Measurements from ENCODE around the gene CCIN. TPM values are rescaled to one million over a fixed set of nuclear protein-coding genes. Genes with fewer than 3 reads are reported as not detected.
"Not testable (repeated sequence)": the region's sequence is repeated elsewhere in the genome, so short reads cannot be mapped to it uniquely, and the experiment has no call there.

CCIN gene
- total RNA-seq, 1 experiment from 2014 or later: 0.20 TPM

- 0 out of 2 replicates have a peak, but pooled peaks have one; percentile 23 for TF ChIP-seq CBX3 (IDR thresholded peaks at IDR 0.05; ENCODE audit: low read depth)
- H3K4me2 ChIP-seq (ENCODE audit: low read length); CTCF ChIA-PET; H3K9me2 ChIP-seq (ENCODE audit: insufficient read depth); H3K9me3 ChIP-seq (ENCODE audit: control insufficient read depth in 1 of 2, insufficient read depth in 1 of 2, low read depth in 1 of 2, low read length in 2 of 2); POLR2A ChIA-PET; RAD21 ChIA-PET (ENCODE audit: low non-redundant PET in 1 of 2, low total read pairs in 2 of 2, uncharacterized antibody in 2 of 2, unreplicated experiment in 2 of 2); H3K4me1 ChIP-seq (ENCODE audit: control insufficient read depth in 1 of 2, insufficient read depth in 2 of 2, low read length in 2 of 2); intact Hi-C loops (cut with micrococcal nuclease); H3K36me3 ChIP-seq (ENCODE audit: control insufficient read depth in 1 of 2, insufficient read depth in 2 of 2, low read length in 2 of 2); H3K9ac ChIP-seq (ENCODE audit: low read length); H3K4me3 ChIP-seq (replicated peaks in 1 of 2; ENCODE audit: low read depth in 1 of 2, low read length in 2 of 2); H3K79me2 ChIP-seq (ENCODE audit: insufficient read depth, low read length); H3K27me3 ChIP-seq (ENCODE audit: insufficient read depth, low read length); H4K20me1 ChIP-seq (ENCODE audit: insufficient read depth); BruUV-seq (replicated peaks); H3K27ac ChIP-seq (ENCODE audit: low read depth, low read length); DNase-seq (ENCODE audit: low read depth, low spot score); ATAC-seq; H2AFZ ChIP-seq (ENCODE audit: low read depth, low read length, poor library complexity, severe bottlenecking): not testable (repeated sequence)
Observed at GRCh38 chr9:36180243-36180642, 11.1 kb downstream of the CCIN start.

GRCh38 chr9:36187414-36187813, 18.2 kb downstream of the CCIN start:
- Histone ChIP-seq H3K27ac (ENCODE audit: low read depth, low read length) (no peak overlapping the region), H3K9ac (ENCODE audit: low read length) (no peak overlapping the region), H3K4me1 (ENCODE audit: control insufficient read depth in 1 of 2, insufficient read depth in 2 of 2, low read length in 2 of 2) (peaks cover 12 to 15% of the 10 kb centered on the region in 2 experiments), H3K4me2 (ENCODE audit: low read length) (no peak overlapping the region), H3K36me3 (ENCODE audit: control insufficient read depth in 1 of 2, insufficient read depth in 2 of 2, low read length in 2 of 2) (no peaks in the 10 kb centered on the region; a peak in 1 of 4 replicates), H3K27me3 (ENCODE audit: insufficient read depth, low read length) (no peaks in the 10 kb centered on the region), H3K9me3 (ENCODE audit: control insufficient read depth in 1 of 2, insufficient read depth in 1 of 2, low read depth in 1 of 2, low read length in 2 of 2) (no peaks in the 10 kb centered on the region), H4K20me1 (ENCODE audit: insufficient read depth) (0 out of 2 replicates have a peak, but pooled peaks cover 5% of the 10 kb centered on the region), H2AFZ (ENCODE audit: low read depth, low read length, poor library complexity, severe bottlenecking) (no peak overlapping the region), H3K9me2 (ENCODE audit: insufficient read depth) (no peaks in the 10 kb centered on the region), H3K4me3 (replicated peaks in 1 of 2; ENCODE audit: low read depth in 1 of 2, low read length in 2 of 2) (no peak overlapping the region), H3K79me2 (ENCODE audit: insufficient read depth, low read length) (peaks cover 17% of the 10 kb centered on the region)
- TF ChIP-seq POLR2A (IDR thresholded peaks at IDR 0.05; ENCODE audit: borderline replicate concordance, extremely low read depth, insufficient read depth, insufficient read length) (no peak), ATF3 (IDR thresholded peaks at IDR 0.05) (no peak), MAX (IDR thresholded peaks at IDR 0.05) (no peak), CBX3 (IDR thresholded peaks at IDR 0.05; ENCODE audit: low read depth) (no peak), REST (IDR thresholded peaks at IDR 0.05; ENCODE audit: low read depth) (no peak), TCF7L2 (IDR thresholded peaks at IDR 0.05; ENCODE audit: borderline replicate concordance, extremely low read depth, insufficient read depth, insufficient read length) (no peak), EZH2 (IDR thresholded peaks at IDR 0.05) (no peak), EZH2phosphoT487 (IDR thresholded peaks at IDR 0.05; ENCODE audit: borderline replicate concordance) (no peak), RAD21 (IDR thresholded peaks at IDR 0.05; ENCODE audit: low read depth) (no peak)
- POLR2A ChIA-PET: no interaction called here
- DNase-seq (ENCODE audit: low read depth, low spot score) (no peak), ATAC-seq (no peak)
- CTCF ChIA-PET: no interaction called here
- no TSS peak for BruUV-seq (replicated peaks)
- RAD21 ChIA-PET (ENCODE audit: low non-redundant PET in 1 of 2, low total read pairs in 2 of 2, uncharacterized antibody in 2 of 2, unreplicated experiment in 2 of 2): no interaction called here
- intact Hi-C loops (cut with micrococcal nuclease): no loop called here

All from HCT116 (cell line).